Stimulated activated CD4-positive, alpha-beta T cell treated with anti-CD3 and anti-CD28 coated beads, Interleukin-15, amount 100 ng/mL, for 24 hours (primary cell): ENCODE results near the gene WBP2.

Source experiments
- DNase-seq: peaks from one replicate; pipeline ENCODE4 v3.0.0-alpha.2; 2020

WBP2 gene

DNA sequence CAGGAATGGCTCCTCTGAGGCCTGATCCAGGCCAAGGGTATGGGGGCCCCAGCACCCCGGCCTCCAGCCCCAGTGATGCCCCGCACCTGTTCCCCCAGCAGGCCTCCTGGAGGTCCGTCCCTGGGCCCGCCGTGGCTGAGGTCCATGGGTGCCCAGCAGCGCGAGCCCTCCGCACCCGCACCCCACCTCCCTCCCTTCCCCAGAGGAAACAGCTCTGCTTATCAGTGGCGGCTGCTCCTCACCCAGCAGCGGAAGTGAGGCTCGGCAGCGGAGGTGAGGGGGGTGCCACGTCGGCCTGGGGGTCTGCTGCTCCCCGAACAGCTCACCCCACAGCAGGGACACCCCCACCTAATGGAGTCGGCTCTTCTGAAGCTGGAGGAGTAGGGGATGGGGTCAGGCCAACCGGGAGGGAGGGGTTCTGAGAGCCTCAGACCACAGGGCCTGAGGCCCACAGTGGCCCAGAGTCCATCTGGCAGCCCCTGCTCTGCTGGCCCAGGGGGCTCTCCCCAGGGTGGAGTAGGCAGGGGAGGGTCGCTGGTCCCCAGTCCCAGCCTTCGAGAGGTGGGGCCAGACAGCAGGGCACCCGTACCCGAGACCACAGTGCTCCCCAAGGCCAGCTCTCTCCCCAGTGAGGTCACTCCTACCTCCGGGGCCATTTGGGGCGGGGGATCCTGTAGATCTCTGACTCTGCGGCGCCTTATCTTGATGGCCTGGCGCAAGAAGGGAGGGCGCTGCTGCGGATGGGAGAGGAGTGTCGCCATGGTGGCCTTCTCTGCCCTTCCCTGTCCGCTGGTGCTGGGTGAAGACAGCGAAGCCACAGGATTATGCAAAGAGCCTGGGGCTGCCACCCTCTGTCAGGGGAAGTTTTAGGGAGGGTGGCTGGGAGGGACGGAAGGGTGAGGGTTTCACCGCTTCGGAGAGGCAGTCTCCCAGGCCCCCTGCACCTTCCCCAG, 11.3 kb downstream of the WBP2 start, which contains the start of gene UNC13D:
TSS of gene UNC13D (minus strand) at position 828 of the 953 bp plus-strand sequence. CDS start at position 761, 67 bp downstream.
- DNase-seq = peak; percentile 71

DNA sequence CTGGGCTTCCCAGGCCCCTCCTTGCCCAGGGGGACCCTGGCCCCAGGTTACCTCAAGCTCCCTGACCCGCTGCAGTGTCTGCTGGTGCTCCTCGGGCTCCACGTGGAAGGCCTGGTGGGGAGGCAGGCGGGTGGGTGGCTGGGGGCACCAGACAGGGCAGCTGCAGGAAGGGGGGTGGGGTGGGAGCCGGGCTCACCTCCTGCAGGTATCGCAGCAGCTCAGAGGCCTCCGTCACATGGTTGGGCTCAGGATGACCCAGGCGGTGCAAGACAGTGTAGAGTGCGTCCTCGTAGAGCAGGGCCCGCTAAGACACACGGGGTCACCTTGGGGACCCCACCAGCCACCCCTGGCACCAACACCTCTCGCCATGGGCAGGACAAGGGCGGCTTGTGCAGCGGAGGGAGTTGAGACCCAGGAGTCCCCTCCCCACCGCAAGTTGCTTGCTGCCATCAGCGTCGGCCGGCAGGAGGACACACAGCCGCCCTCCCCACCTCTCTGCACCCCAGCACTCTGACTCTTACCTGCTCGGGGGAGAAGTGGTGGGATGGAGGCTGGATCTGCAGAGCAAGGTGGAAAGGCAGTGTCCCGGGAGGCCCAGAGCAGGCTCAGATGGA, 12.1 kb downstream of the WBP2 start:
- peak; percentile 51 for DNase-seq

DNA sequence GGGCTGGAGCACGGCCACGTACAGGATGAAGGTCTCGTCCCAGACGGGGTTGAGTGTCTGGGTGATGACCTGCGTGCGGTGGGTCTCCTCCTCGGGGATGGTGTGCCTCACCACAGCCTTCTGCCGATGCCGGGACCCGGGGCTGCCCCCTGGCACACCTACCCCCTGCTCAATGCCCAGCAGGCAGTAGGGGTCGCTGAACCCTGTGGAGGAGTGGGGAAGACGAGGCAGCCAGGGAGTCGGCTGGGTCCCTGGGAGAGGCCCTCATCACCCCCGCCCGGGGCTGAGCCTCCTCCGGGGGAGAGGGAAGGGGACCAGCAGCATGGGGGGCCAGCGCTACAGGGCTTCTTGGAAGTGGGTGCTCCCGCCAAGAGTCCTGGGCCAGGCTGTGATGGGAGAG, 12.7 kb downstream of the WBP2 start:
- no peak for DNase-seq

DNA sequence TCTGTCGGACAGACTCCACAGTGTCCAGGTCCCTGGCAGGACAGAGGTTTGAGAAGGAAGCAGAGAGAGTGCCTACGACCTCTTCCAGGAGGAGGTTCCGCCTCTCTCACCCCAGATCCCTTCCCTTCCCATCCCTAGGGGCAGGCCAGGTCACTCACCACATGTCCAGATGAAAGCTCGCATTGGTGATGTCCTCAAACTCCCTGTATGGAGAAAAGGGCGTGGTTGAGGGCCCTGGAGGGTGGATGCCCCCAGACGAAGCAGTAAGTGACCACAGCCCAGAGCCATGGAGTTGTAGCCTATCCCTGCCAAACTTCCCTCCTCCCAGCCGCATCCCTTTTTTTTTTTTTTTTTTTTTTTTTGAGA, 14.4 kb downstream of the WBP2 start:
- no peak for DNase-seq

DNA sequence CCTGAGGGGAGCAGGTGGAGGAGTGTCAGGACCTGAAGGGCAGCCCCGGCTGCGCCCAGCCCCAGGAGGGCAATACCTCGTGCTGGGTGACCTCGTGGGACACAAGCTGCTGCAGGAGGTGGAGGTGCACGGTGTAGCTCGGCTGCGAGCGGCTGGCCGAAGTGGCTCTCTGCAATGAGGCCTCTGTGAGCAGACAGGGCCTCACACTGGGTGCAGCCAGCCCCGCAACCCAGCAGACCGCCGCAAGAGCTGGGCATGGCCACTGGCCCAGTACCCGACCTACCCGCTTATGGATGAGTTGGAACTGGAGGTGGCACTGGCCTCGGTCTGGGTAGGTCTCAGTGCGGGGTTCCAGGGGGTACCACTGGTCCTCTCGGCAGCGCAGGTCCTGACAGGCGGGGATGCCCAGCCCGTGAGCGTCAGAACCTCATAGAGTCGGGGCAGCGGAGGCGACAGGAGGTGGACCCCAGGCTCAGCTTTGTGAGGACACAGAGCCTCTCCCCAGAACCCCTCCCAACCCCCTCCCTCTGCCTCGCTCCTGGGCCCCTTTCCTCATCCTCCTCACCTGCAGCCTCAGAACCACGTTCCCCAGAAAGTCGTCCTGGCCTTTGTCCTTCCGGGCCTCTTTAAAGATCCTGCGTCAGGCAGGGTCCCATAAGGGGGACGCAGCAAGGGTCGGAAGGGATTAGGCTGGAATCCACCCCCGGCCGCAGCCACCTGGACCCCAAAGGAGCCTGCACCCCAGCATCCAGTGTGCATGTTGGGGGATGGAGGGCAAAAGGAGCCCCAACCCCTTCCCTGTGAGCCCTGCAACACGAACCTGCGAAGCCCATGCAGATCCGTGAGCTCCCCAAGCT, 15.0 kb downstream of the WBP2 start:
- DNase-seq = no peak

DNA sequence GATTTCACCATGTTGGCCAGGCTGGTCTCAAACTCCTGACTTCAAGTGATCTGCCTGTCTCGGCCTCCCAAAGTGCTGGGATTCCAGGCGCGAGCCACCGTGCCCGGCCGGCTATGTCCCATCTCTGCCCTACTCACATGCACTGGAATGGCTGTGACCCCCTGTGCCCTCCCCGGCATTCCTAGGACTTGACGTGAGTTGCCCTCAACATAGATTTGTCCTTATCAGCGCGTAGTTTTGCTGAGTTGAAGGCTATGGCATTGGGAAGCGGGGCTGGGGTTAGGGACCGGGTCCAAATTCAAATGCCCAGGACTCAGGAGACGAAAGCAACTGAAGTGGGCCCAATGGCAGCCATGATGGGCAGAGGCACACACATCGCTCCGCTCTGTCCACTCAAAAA, 16.7 kb downstream of the WBP2 start:
- DNase-seq = no peak

DNA sequence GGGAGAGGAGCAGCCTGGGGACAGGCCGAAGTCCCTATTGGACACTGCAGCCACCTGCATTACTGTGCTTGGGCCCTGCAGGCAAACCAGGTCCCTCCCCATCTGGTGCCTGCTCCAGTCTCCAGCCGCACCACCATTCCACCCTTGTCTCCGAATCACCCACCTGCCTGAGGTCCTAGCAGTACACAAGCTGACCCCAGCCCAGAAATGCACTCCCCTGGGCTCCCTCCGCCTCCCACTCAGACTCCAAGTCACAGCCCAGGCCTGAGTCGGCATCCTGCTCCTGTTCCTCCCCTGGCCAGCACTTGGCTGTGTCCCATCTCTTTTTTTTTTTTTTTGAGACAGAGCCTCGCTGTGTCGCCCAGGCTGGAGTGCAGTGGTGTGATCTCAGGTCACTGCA, 17.2 kb downstream of the WBP2 start:
- no peak for DNase-seq

DNA sequence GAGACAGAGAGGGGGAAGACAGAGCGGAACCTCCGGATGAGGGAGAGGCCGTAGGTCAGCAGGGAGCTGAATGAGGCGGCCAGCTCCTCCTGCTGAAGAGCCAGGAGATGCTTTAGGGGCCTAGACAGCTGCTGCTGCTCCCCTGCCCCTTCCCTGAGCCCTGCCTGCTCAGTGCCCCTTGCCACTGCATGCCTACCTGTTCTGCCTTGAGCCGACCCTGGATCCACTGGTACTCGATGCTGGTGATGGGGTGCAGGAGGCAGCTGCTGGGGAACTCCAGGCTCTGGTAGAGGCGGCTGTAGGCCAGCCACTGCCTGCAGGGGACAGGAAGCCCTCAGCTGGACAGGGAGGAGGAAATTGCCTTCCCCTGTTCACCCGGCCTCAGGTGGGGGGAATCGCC, 18.5 kb downstream of the WBP2 start:
- DNase-seq = no peak

DNA sequence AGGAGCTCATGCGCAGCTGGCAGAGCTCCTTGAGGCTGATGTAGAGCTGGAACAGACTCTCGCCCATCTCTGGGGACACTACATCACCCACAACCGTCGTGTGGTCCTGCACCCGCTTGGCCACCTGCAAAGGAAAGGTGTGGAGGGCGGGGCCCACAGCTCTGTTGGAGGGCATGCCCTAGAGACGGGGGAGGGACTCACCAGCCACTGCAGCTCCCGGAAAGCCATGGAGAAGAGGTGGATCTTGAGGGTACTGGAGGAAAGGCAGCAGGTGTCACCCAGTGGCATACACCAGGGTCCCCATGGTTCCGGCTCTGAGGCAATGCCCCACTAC, 19.5 kb downstream of the WBP2 start:
- no peak for DNase-seq

DNA sequence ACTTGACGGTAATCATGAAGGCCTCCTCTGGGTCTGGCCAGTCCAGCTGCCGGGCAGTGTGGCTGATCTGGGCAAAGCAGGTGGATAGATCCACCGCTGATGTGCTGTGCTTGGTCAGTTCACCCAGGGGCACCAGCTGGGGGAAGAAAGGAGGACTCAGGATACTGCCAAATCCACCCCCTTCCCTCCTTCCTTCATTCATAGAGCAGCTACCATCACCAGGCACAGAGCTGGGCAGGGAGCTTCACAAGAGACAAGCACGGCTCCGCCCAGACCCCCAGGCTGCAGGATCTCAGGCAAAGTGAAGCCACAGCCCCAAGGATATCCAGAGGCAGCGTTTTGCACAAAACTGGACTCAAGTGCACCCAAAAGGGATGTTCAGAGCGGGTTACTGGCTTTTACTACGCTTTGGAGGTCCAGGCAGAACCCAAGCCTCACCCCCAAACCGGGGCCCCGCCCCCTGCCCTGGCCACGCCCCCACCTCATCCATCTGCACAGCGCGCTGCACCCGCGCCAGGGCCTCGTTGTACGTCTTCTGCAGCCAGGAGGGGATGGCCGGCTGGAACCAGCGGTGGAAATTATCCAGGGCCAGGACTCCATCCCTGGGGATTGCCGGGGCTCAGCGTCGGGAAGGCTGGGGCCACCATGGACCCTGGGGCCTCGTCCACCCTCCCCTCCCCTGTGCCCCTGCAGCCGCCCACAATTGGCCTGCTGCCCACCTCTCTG, 20.0 kb downstream of the WBP2 start:
- no peak for DNase-seq

DNA sequence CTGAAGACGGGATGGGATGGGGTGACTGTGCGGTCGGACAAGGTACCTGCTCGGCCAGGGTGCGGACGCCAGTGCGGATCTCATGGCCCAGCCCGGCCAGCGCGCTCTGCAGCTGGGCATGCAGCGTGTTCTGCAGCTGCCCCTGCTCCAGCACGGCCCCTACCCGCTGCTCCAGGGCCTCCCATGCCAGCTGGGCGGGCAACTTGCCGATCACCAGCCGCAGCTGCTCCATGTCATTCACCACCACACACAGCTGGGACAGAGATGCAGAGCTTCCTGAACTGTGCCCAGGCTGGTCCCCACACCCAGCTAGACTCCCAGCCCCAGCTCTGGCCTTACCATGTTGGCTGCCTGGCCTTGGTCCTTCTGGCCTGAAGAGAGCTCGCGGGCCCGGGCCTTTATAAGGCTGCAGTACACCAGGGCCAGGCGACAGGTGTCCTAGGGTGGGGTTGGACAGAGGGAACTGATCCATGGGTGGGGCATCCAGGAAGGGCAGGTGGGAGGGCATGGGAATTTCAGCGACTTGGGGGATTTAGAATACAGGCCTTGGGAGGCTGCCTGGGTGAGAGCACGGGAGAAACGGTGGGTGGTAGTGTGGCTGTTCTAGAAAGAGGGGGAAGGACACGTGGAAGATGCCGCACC, 20.7 kb downstream of the WBP2 start:
- DNase-seq = no peak

DNA sequence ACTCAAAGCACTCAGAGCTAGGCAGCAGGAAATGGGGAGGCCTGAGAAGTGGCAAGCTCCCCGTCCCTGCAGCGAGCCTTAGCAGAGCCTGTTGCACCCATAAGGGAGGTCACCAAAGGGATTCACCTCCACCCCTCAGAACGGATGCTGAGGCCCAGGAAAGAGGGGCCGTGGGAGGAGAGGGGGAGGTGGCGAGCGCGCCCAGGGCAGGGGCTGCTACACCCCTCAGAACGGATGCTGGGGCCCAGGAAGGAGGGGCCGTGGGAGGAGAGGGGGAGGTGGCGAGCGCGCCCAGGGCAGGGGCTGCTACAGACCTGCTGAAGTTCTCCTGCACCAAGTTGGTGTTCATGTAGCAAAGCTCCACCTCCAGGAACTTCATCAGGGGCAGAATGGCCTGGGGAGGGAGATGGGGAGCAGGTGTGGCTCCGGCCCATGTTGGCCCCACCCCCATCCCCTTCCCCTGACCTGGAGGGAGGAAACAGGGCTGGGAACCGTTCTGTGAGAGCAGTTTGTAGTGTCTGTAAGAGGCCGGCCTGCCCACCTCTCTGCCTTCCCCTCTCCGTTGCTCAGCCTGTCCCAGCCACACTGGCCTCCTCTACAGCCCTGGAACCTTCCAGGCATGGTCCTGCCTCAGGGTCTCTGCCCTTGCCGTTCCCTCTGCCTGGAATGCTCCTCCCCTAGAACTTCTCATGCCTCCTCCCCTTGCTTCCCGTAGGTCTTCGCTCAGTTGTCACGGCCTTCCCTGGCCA, 22.3 kb downstream of the WBP2 start:
- DNase-seq = peak; percentile 42

DNA sequence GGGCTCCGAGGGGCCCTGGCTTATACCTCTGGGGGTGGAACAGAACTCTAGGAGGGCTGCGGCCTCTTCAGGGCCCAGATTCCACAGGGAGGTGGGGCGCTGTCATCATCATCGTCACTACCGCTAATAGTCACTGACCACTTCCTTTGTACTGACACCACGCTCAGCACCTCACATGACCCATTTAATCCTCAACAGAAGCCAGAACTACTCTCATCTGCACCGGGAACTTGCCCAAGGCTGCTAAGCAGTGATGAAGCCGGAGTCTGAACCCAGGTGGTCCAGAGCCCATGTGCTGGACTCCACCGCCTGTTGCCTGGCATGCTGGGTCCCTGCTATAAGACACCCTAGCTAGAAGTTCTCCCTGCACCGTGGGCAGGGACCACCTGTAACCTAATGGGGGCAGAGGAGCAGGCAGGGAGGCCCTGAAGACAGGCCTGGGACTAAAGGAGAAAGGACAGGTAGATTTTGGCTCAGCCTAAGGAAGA, 22.9 kb downstream of the WBP2 start:
- DNase-seq = peak; percentile 63

DNA sequence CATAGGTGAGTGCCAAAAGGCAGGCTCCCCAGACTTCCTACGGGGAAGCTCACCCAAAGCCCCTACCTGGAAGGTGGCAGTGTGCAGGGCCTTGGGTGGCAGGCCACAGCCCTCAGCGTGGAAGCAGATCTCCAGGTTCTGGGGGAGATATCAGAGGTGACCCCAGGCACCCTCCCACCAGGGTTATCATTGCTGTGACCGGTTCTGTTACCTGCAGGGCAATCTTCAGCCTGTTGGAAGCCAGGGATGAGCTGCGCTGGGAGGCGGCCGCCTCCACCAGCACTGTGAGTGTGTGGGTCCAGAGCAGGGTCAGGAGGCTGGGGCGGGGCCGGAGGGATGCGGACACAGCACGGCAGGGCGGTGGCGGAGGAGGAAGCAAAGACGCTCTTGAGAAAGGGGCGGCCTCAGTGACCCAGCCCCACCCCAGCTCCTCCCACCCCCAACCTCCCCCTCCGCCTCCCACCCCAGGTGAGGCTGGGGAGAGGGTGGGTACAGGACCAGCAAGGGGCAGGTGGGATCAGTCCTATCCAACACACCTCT, 24.0 kb downstream of the WBP2 start:
- no peak for DNase-seq

DNA sequence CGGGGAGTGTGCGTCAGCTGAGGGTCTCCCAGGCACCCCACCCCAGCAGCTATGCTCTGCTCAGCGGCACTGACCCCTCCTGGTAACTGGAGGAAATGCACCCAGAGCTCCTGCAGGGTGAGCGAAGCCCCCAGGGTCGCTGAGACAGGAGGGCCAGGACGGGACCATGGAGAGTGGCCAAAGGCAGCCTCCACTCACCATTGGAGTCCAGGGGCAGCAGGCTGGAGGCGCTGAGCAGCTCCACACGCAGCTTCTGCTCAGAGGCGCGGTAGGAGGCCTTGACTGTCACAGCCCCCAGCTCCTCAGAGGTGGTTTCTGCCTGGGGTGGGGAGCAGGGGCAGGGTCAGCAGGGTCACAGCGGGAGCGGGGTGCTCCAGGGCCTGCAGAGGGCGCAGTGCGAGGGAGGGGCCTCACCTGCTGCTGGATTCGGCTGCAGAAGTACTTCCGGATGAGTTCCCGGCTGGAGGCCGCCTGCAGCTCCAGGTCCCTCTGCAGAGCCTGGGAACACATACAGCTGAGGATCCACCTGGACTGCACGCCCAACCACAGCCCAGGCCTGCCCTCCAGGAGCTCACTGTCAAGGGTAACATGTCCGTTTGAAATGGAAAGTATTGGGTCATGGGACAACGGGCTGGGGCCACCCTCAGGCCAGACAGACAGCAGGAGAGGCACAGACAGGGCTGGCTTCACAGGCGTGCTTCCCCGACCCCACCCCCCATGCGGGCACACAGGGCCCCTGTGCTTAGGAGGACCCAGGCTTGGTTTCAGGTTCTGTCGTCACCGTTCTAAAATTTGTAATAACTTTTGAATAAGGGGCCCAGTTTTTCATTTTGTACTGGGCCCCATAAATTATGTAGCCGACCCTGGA, 24.7 kb downstream of the WBP2 start:
- peak; percentile 55 for DNase-seq

DNA sequence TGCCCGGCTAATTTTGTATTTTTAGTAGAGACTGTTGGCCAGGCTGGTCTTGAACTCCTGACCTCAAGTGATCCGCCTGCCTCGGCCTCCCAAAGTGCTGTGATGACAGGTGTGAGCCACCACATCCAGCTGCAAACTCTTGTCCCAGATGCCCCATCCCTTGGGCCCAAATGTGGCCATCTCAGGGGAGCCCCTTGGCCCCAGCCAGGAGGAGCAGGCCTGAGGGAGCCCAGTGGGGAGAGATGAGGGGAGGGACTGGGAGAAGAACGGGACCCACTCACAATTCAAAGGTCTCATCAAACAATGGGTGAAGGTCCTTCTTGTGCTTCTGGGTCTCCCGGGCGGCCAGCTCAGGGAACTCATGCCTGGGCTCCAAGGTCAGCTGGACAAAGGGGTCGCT, 25.4 kb downstream of the WBP2 start:
- DNase-seq = no peak

DNA sequence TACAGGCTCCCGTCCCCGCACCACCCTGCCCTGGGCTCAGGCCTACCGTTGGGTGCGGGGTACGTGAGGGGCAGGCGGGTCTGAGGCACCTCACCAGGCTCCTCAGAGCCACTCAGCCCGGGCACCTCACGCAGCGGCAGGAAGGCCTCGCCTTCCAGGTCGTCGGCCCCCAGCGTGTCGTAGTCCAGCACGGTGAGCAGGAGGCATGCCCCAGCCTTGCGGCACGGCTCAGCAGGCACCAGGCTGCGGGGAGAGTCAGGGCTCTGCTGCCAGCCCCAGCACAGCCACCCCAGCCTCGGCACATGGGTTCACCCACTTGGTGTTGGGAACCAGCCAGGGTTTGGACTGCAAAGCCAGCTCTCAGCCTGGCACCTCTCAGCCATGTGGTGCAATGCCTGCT, 26.4 kb downstream of the WBP2 start:
- DNase-seq = no peak

DNA sequence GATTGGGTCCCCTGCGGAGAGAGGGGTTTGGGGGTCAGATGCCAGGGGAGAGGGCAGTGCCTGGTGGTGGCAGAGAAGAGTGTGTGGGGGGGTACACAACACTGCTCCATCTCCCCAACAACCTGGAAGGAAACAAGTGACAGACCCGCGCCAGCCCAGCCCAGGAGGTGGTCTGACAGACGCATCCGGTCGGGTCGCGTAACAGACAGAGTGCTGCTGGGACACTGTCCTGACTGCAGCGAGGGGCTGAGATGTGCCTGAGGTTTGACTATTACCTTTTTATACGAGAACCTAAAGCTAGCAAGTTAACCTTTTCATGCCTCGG, 27.1 kb downstream of the WBP2 start:
- DNase-seq = no peak

DNA sequence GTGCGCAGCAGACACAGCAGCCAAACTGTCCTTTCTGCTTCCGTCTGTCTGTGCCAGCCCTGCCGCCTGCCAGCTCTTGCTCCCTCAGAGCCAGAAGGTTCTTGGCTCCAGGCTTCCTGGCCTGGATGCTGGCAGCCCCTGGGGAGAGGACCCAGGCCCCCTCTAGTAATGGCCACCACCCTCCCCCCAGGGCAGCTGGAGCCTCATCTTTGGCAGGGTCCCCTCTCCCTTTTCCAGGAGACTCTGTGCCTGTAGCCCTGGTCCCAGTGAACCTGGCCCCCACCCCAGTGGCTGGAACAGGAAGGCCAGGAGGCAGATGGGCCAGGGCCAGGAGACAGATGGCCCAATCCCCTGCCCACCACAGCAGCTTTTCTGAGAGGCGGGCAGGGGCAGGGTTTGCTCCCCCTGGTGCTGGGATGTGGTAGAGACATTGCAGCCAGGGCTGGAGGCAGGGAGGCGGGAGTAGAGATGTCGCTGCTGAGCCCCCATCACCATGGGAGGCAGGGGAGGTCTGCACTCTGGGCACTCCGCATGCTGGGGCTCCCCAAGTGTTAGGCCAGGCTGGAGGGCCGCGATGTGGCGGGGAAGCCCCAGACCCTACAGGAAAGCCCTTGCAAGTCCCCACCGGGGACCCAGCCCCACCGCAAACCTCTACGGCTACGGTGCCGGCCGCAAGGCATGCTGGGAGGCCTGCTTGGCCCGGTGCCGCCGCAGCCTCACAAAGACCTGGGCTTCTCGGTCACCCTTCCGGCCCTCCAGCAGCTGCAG, 27.6 kb downstream of the WBP2 start:
- peak; percentile 75 for DNase-seq
